Lung (tissue), 12 donors: ENCODE measurements around the gene TSPAN13. TPM values are rescaled to one million over a fixed set of nuclear protein-coding genes. Genes with fewer than 3 reads are reported as not detected.
A peak's percentile ranks its signal among the peaks of the same experiment; 100 is the strongest.

Experiments
- ATAC-seq: fragments of 200-7000 bp; cut with Tn5 transposase; one replicate; pipeline ENCODE4 v1.9.1; 2020; ENCODE audit warnings: moderate number of reproducible peaks; ENCODE audit not compliant: insufficient read depth, low FRiP score
- DNase-seq, 3 donors: peaks; one replicate each; pipeline ENCODE4 v3.0.0-alpha.2; 2013 to 2017
- H3K27ac ChIP-seq, 2 donors: one replicate each; pipeline ENCODE4 v1.5.1; 2013; ENCODE audit warnings: mild to moderate bottlenecking in 2 of 2, moderate library complexity in 2 of 2, control low read depth in 1 of 2, inconsistent platforms in 1 of 2, low read depth in 1 of 2, low read length in 1 of 2
- H3K27me3 ChIP-seq, 3 donors: one replicate each; pipeline ENCODE4 v1.5.1; 2013; ENCODE audit warnings: low read length in 2 of 3; ENCODE audit not compliant: control insufficient read depth in 3 of 3, insufficient read depth in 3 of 3
- H3K36me3 ChIP-seq, 4 donors: one replicate each; pipeline ENCODE4 v1.5.1; 2013; ENCODE audit warnings: low read length in 4 of 4, mild to moderate bottlenecking in 1 of 4, moderate library complexity in 1 of 4; ENCODE audit not compliant: control insufficient read depth in 4 of 4, insufficient read depth in 4 of 4
- H3K4me1 ChIP-seq, 5 donors: one replicate each; pipeline ENCODE4 v1.5.1; 2013; ENCODE audit warnings: low read length in 5 of 5, mild to moderate bottlenecking in 2 of 5, moderate library complexity in 1 of 5; ENCODE audit not compliant: control insufficient read depth in 5 of 5, insufficient read depth in 5 of 5
- H3K4me3 ChIP-seq: one replicate; pipeline ENCODE4 v1.5.1; 2013; ENCODE audit warnings: mild to moderate bottlenecking, control low read depth, moderate library complexity
- H3K9ac ChIP-seq, 2 donors: one replicate each; pipeline ENCODE4 v1.5.1; 2013; ENCODE audit warnings: low read length in 2 of 2, control low read depth in 1 of 2; ENCODE audit not compliant: insufficient read depth in 1 of 2
- H3K9me3 ChIP-seq, 4 donors: one replicate each; pipeline ENCODE4 v1.5.1; 2013; ENCODE audit warnings: low read length in 3 of 4, mild to moderate bottlenecking in 1 of 4, moderate library complexity in 1 of 4; ENCODE audit not compliant: control insufficient read depth in 4 of 4, insufficient read depth in 3 of 4
- CTCF ChIP-seq: IDR thresholded peaks from 2 replicates; pipeline ENCODE4 v1.5.1; 2012; ENCODE audit warnings: mild to moderate bottlenecking; ENCODE audit errors: control extremely low read depth, extremely low read depth
- WGBS, 2 donors: extraction: QIAGEN DNeasy Blood & Tissue Kit; methylation state at CpG; one replicate each; pipeline ENCODE4 v1.1.7; 2013; 5-methylcytosine and 5-hydroxymethylcytosine counted together
- polyA plus RNA-seq, 2 donors: library from polyadenylated mRNA; stranded (reverse); fragments of 200-250 nt; gene quantifications; one replicate each; pipeline ENCODE4 v1.2.1, GENCODE V29; 2013
- total RNA-seq, 2 donors: library from RNA; depleted of rRNA in 1 of 2; stranded (reverse); fragments of >200 nt in 1 of 2; gene quantifications; one replicate each; pipeline ENCODE4 v1.2.1, GENCODE V29; 2014 to 2021
- donor health status: control.
- donor health status: control.
- donor health status: Bipolar disorder and iron deficiency.
- donor health status: healthy.
- donor health status: DM: yes; HTN: yes; CAD: no.

The TSPAN13 gene
- total and polyA plus RNA-seq, 4 donors, result 81.1 to 143 (median 125) TPM

DNA sequence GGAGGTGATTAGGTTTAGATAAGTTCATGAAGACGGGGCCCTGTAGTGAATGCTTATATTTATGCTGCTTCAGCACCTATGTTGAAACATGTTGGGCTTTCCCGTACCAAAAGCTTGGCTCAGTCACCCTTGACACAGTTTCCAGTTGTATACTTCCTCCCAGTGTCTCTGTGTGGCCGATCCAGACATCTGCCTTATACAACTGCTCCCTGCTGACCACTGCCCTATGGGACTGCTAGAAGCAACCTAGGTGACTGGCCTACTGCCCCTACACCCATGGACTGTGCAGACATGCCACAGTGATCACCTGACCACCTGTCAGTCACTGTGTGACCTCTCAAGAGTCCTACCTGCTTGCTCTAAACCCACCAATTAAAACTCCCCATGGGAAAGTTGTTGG lies 22.6 kb upstream of the TSPAN13 start:
- Histone ChIP-seq H3K9me3 (peaks cover 0 to 2% (median 0%) of the 10 kb centered on the region in 4 donors), H3K36me3 (no peaks in the 10 kb centered on the region), H3K27me3 (no peaks in the 10 kb centered on the region), H3K27ac (no peak overlapping the region), H3K9ac (no peak overlapping the region), H3K4me1 (no peaks in the 10 kb centered on the region), H3K4me3 (no peak overlapping the region)
- no peak for DNase-seq
- no peak for TF ChIP-seq CTCF
- no peak for ATAC-seq
- WGBS, 2 donors, result 71 to 87% methylated on average over 3 of the region's 3 CpGs

GRCh38 chr7:16732828-16733227 lies 20.7 kb upstream of the TSPAN13 start:
- no peaks in the 10 kb centered on the region for H3K27me3 ChIP-seq
- no peak overlapping the region for H3K4me3 ChIP-seq
- no peaks in the 10 kb centered on the region for H3K4me1 ChIP-seq
- H3K9ac ChIP-seq, result no peak overlapping the region
- no peaks in the 10 kb centered on the region for H3K36me3 ChIP-seq
- 99% methylated on average over 4 of the region's 4 CpGs for WGBS, 2 donors
- ATAC-seq (no peak), DNase-seq (no peak)
- TF ChIP-seq CTCF, result no peak
- peaks cover 0 to 2% (median 0%) of the 10 kb centered on the region in 4 donors for H3K9me3 ChIP-seq
- H3K27ac ChIP-seq, result no peak overlapping the region

DNA sequence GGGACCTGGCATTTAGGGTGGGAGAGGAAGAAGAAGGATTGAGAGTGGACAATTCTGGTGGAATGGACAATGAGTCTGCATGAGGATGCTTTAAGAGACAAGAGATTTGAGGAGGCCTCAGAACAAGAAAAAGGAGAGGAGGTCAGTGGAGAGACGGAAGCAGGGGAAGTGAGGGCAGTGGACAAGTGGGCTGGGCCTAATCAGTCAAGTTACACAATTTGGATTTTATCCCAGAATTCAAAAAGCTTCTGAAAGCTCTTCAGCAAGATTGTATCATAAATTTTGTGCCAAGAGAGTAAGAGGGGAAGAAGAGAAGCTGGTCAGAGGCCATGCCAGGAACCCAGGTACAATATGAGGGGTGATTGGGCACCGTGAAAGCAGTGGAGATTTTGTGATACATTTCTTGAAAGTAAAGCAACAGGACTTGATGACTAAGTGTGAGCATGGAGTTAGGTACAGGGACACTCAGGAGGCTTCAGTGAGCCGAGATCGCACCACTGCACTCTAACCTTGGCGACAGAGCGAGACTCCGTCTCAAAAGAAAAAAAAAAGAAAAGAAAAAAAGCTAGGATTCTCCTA lies 19.3 kb upstream of the TSPAN13 start:
- Histone ChIP-seq H3K27me3 (no peaks in the 10 kb centered on the region), H3K4me1 (no peaks in the 10 kb centered on the region), H3K36me3 (no peaks in the 10 kb centered on the region), H3K9ac (no peak overlapping the region), H3K9me3 (peaks cover 0 to 2% (median 0%) of the 10 kb centered on the region in 4 donors), H3K27ac (peak overlapping the region in 1 of 2 donors; percentile 43), H3K4me3 (no peak overlapping the region)
- DNase-seq, result peak in 1 of 3 donors; percentile 35
- peak; percentile 72 for ATAC-seq
- TF ChIP-seq CTCF, result no peak
- WGBS, 2 donors, result 69 to 80% methylated on average over 7 of the region's 7 CpGs

DNA sequence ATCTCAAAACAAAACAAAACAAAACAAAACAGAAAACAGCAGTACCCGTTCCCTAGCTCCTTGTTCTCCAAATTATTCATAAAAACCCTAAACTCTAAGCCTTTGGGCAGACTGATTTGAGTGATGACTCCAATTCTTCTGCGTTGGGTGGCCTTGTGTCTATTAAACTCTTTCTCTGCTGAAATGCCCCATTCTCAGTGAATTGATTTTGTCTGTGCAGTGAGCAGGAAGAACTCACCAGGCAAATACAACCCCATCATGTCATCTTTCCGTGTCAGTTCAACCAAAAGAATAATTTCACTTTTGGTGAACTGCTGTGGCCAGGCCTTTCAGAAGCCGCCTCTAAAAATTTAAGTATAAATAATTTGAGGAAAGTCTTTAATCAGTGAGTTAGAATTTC lies 18.5 kb upstream of the TSPAN13 start:
- Histone ChIP-seq H3K4me1 (peaks cover 0 to 2% (median 0%) of the 10 kb centered on the region in 5 donors), H3K36me3 (no peaks in the 10 kb centered on the region), H3K27ac (no peak overlapping the region), H3K4me3 (no peak overlapping the region), H3K9ac (no peak overlapping the region), H3K9me3 (peaks cover 0 to 2% (median 0%) of the 10 kb centered on the region in 4 donors), H3K27me3 (no peaks in the 10 kb centered on the region)
- ATAC-seq, result no peak
- DNase-seq, result no peak
- no peak for TF ChIP-seq CTCF
- WGBS, 2 donors, result 84 to 89% methylated on average over 4 of the region's 4 CpGs
